HG03097 (cell line): ENCODE measurements around the gene SPATA25.

Experiments
- ATAC-seq: cut with Tn5 transposase; IDR thresholded peaks from one replicate; pipeline ENCODE4 v1.9.1; 2021; ENCODE audit not compliant: unreplicated experiment, low FRiP score

Gene SPATA25

GRCh38 chr20:45872626-45873025, 14.8 kb downstream of the SPATA25 start:
- no peak for ATAC-seq

- ATAC-seq: no peak
Measured at GRCh38 chr20:45867819-45868176, 19.6 kb downstream of the SPATA25 start.

- ATAC-seq: no peak
Measured at GRCh38 chr20:45867136-45867818, 20.1 kb downstream of the SPATA25 start.

GRCh38 chr20:45866454-45866853, 21.0 kb downstream of the SPATA25 start:
- ATAC-seq: no peak

GRCh38 chr20:45863543-45864470, 23.6 kb downstream of the SPATA25 start:
- ATAC-seq: no peak

GRCh38 chr20:45861221-45862075, 26.0 kb downstream of the SPATA25 start:
- no peak for ATAC-seq

GRCh38 chr20:45860560-45861220, 26.7 kb downstream of the SPATA25 start:
- no peak for ATAC-seq

GRCh38 chr20:45859916-45860315, 27.5 kb downstream of the SPATA25 start:
- ATAC-seq: no peak

- ATAC-seq: peak; percentile 2
Measured at GRCh38 chr20:45857882-45858216, 29.6 kb downstream of the SPATA25 start.

- peak; percentile 92 for ATAC-seq
Measured at GRCh38 chr20:45857114-45857881, 30.1 kb downstream of the SPATA25 start, which contains the start of the genes ACOT8 and ZSWIM3. Gene ACOT8 (minus strand): TSS chr20:45857392. CDS start chr20:45857315, 77 bp downstream. Gene ZSWIM3 (plus strand): TSS chr20:45857614. CDS start chr20:45857826, 212 bp downstream.

GRCh38 chr20:45853484-45853883, 33.9 kb downstream of the SPATA25 start:
- ATAC-seq: no peak

- ATAC-seq: no peak
Measured at GRCh38 chr20:45852326-45852725, 35.1 kb downstream of the SPATA25 start.

- ATAC-seq: no peak
Measured at GRCh38 chr20:45851501-45851900, 35.9 kb downstream of the SPATA25 start.

- ATAC-seq: no peak
Measured at GRCh38 chr20:45850926-45851325, 36.5 kb downstream of the SPATA25 start.

- no peak for ATAC-seq
Measured at GRCh38 chr20:45850238-45850637, 37.2 kb downstream of the SPATA25 start.

- no peak for ATAC-seq
Measured at GRCh38 chr20:45848969-45849582, 38.3 kb downstream of the SPATA25 start.

GRCh38 chr20:45848421-45848820, 39.0 kb downstream of the SPATA25 start:
- no peak for ATAC-seq

GRCh38 chr20:45845452-45845851, 42.0 kb downstream of the SPATA25 start:
- no peak for ATAC-seq

GRCh38 chr20:45843506-45843905, 43.9 kb downstream of the SPATA25 start:
- ATAC-seq: no peak
